SK-N-MC (cell line): Measurements from ENCODE around the gene DNAJC12.

ENCODE experiments used
- DNase-seq: peaks from one replicate; pipeline ENCODE4 v3.0.0-alpha.2; 2011; ENCODE audit warnings: low read depth, low spot score
- H3K27ac ChIP-seq: fragments of 200-600 bp; sonication (generic); 2 replicates; pipeline ENCODE4 v1.5.1; 2016; ENCODE audit warnings: mixed run types
- H3K36me3 ChIP-seq: fragments of 200-600 bp; sonication (generic); 2 replicates; pipeline ENCODE4 v1.6.1; 2017; ENCODE audit warnings: antibody characterized with exemption, low read length, mixed read lengths; ENCODE audit not compliant: insufficient read depth
- H3K4me3 ChIP-seq: fragments of 200-600 bp; sonication (generic); 2 replicates; pipeline ENCODE4 v1.5.1; 2016
- H3K9ac ChIP-seq: fragments of 200-600 bp; sonication (generic); 2 replicates; pipeline ENCODE4 v1.8.0; 2017; ENCODE audit warnings: mixed run types, mixed read lengths; ENCODE audit not compliant: insufficient read length
- H3K9me3 ChIP-seq: fragments of 200-600 bp; sonication (generic); 2 replicates; pipeline ENCODE4 v1.6.1; 2017; ENCODE audit warnings: low read depth, mild to moderate bottlenecking, antibody characterized with exemption, low read length, moderate library complexity, mixed read lengths
- EZH2 ChIP-seq: fragments of 200-600 bp; sonication (generic); IDR thresholded peaks from one replicate; pipeline ENCODE4 v1.6.1; 2017; ENCODE audit warnings: antibody characterized with exemption
- FOXP2 ChIP-seq: optimal IDR thresholded peaks from 2 replicates; pipeline ENCODE3; 2011; ENCODE audit warnings: mild to moderate bottlenecking, moderate library complexity; ENCODE audit not compliant: insufficient read depth; ENCODE audit errors: extremely low read length, control extremely low read depth
- POLR2AphosphoS5 ChIP-seq: IDR thresholded peaks from 2 replicates; pipeline ENCODE4 v1.6.1; 2012; ENCODE audit warnings: mild to moderate bottlenecking, low read depth, low read length, borderline replicate concordance

The DNAJC12 gene

GRCh38 chr10:67868132-67868531 lies 30.1 kb upstream of the DNAJC12 start:
- TF ChIP-seq FOXP2 (no peak), POLR2AphosphoS5 (no peak), EZH2 (no peak)
- Histone ChIP-seq H3K36me3 (no peaks in the 10 kb centered on the region), H3K4me3 (no peak overlapping the region), H3K9ac (no peak overlapping the region), H3K9me3 (no peaks in the 10 kb centered on the region), H3K27ac (no peak overlapping the region)
- DNase-seq = no peak

- no peak overlapping the region for H3K9ac ChIP-seq
- DNase-seq = no peak
- no peak overlapping the region for H3K27ac ChIP-seq
- no peak overlapping the region for H3K4me3 ChIP-seq
- no peaks in the 10 kb centered on the region for H3K36me3 ChIP-seq
- TF ChIP-seq FOXP2 (no peak), POLR2AphosphoS5 (no peak), EZH2 (no peak)
- H3K9me3 ChIP-seq = no peaks in the 10 kb centered on the region
Measured at GRCh38 chr10:67864607-67865371, 26.8 kb upstream of the DNAJC12 start.

- no peaks in the 10 kb centered on the region for H3K36me3 ChIP-seq
- H3K27ac ChIP-seq = no peak overlapping the region
- no peak overlapping the region for H3K9ac ChIP-seq
- no peaks in the 10 kb centered on the region for H3K9me3 ChIP-seq
- H3K4me3 ChIP-seq = no peak overlapping the region
- TF ChIP-seq POLR2AphosphoS5 = no peak
- DNase-seq = no peak
Measured at GRCh38 chr10:67863094-67863493, 25.1 kb upstream of the DNAJC12 start.

GRCh38 chr10:67861750-67862432 lies 23.9 kb upstream of the DNAJC12 start:
- TF ChIP-seq FOXP2 (no peak), EZH2 (no peak), POLR2AphosphoS5 (no peak)
- H3K36me3 ChIP-seq = no peaks in the 10 kb centered on the region
- no peak overlapping the region for H3K4me3 ChIP-seq
- no peaks in the 10 kb centered on the region for H3K9me3 ChIP-seq
- DNase-seq = no peak
- H3K9ac ChIP-seq = no peak overlapping the region
- H3K27ac ChIP-seq = no peak overlapping the region

GRCh38 chr10:67858971-67859370 lies 21.0 kb upstream of the DNAJC12 start:
- Histone ChIP-seq H3K9ac (no peak overlapping the region), H3K27ac (no peak overlapping the region), H3K36me3 (no peaks in the 10 kb centered on the region), H3K4me3 (no peak overlapping the region), H3K9me3 (no peaks in the 10 kb centered on the region)
- TF ChIP-seq FOXP2 (no peak), POLR2AphosphoS5 (no peak), EZH2 (no peak)
- no peak for DNase-seq

- DNase-seq = no peak
- TF ChIP-seq FOXP2 (no peak), POLR2AphosphoS5 (no peak), EZH2 (no peak)
- peak overlapping the region; percentile 77; the same call in 1 of the 2 replicates for H3K27ac ChIP-seq
- no peak overlapping the region for H3K9ac ChIP-seq
- H3K36me3 ChIP-seq = no peaks in the 10 kb centered on the region
- H3K9me3 ChIP-seq = no peaks in the 10 kb centered on the region
- no peak overlapping the region for H3K4me3 ChIP-seq
Measured at GRCh38 chr10:67853512-67853911, 15.5 kb upstream of the DNAJC12 start.

GRCh38 chr10:67852761-67853160 lies 14.8 kb upstream of the DNAJC12 start:
- Histone ChIP-seq H3K9me3 (no peaks in the 10 kb centered on the region), H3K9ac (no peak overlapping the region), H3K4me3 (no peak overlapping the region), H3K36me3 (no peaks in the 10 kb centered on the region), H3K27ac (peak overlapping the region; percentile 77)
- DNase-seq = no peak
- TF ChIP-seq FOXP2 (no peak), EZH2 (no peak), POLR2AphosphoS5 (no peak)

GRCh38 chr10:67851186-67851585 lies 13.2 kb upstream of the DNAJC12 start:
- TF ChIP-seq FOXP2 (no peak), POLR2AphosphoS5 (no peak), EZH2 (no peak)

More at GRCh38 chr10:67851186-67851585, 13.2 kb upstream of the DNAJC12 start:
- no peak overlapping the region for H3K9ac ChIP-seq
- no peak overlapping the region for H3K27ac ChIP-seq
- no peaks in the 10 kb centered on the region for H3K9me3 ChIP-seq
- no peaks in the 10 kb centered on the region for H3K36me3 ChIP-seq
- no peak for DNase-seq
- no peak overlapping the region for H3K4me3 ChIP-seq
